GM21447 (cell line): ENCODE data around the gene AKNA.
"Not testable (repeated sequence)": the region's sequence is repeated elsewhere in the genome, so short reads cannot be mapped to it uniquely, and the experiment has no call there.

Source experiments
- ATAC-seq: cut with Tn5 transposase; IDR thresholded peaks from one replicate; pipeline ENCODE4 v1.9.1; 2021; ENCODE audit not compliant: unreplicated experiment

The AKNA gene

DNA sequence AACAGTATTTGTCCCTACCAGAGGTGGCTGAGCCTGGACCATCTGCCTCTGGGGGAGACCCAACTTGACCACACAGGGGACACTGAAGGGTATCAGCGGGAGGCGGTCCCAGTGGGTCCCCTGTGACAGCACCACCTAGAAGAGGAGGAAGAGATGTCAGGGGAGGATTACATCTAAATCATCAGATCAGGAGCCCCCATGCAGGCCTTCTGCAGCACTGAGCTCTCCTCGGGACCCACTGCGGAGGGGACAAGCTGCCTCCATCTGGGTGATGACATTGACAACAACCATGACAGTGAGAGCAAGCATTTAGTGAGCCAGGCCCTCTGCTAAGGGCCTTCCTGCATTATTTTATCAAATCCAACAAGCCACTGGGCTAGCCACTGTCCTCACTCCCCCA is 45.8 kb downstream of the AKNA start:
- ATAC-seq: no peak

GRCh38 chr9:114341152-114341830 is 46.5 kb downstream of the AKNA start:
- ATAC-seq: no peak

DNA sequence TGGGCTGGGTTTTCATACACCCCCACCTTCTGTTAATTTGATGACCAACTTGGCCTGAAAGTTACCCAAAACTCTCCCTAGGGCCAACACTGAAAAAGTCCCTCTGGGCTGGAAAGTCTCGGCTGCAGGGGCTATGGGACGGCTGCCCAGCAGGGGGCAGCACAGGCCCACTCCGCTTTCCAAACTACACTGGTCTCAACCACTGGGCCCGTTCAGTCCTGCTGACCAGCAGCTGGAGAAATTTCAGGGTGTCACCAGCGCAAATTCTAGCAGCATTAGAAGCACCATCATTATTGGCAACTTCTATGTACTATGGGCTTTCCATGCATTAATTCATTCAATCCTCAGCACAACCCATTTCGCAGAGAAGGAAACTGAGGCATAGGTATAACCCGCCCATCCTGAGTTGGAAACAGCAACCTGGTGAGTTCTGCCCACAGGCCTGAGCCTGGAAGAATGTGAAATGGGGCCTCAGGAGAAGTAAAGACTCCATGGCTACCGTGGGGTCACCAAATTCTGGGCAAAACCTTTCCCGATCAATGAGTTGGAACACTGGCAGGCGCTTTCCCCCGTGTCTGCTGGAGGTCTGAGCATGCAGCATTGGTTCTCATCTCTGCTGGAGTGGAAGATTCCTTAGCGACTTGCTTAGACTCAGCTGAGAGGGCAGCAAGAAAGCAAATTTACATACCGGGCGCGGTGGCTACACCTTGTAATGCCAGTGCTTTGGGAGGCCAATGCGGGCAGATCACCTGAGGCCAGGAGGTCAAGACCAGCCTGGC is 48.5 kb downstream of the AKNA start:
- ATAC-seq: no peak

DNA sequence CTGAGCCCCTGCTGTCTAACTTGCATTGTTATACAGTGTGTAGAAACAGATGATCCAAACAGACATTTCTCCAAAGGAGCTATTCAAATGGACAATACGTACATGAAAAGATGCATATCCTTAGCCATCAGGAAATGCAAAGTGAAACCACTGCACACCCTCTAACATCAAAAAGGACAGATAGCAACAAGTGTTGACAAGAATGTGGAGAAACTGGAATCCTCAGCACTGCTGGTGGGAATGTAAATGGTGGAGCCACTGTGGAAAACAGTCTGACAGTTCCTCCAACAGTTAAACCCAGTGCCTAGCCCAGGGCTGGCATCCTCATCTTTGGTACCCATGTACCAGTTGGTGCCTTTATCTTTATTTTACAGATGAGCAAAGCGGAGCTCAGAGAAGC is 49.6 kb downstream of the AKNA start:
- no peak for ATAC-seq

DNA sequence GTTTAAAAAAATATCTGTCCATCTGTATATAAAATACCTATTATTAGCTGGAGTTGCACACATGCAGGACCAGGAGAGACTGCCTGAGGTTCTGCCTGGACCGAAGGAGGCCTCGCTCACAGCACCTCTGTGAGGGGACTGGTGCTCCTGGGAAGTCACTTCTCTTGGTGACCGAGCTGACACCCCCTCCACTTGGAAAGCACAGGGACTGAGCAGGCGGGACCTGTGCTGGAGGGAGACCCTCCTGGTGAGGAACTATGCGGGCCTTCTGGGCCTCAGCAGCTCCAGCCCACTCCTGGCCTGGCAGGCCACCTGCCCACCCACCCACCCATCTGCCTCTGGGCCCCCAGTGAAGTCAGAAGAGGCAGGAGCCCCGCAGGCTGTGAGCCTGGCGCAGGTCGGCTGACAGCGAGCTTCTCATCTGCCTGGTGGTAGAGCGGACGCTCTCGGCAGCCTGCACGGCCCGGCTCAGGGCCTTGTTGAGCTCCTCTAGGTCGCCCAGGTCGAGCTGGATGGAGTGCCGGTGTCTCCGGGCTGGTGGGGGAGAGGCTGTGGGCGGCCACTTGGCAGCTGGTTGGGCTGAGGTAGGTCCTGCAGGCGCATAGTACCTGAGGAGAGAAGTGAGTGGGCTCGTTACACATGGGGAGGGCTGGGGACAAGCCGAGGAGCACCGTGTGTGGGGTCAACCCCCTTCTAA is 50.9 kb downstream of the AKNA start:
- no peak for ATAC-seq

DNA sequence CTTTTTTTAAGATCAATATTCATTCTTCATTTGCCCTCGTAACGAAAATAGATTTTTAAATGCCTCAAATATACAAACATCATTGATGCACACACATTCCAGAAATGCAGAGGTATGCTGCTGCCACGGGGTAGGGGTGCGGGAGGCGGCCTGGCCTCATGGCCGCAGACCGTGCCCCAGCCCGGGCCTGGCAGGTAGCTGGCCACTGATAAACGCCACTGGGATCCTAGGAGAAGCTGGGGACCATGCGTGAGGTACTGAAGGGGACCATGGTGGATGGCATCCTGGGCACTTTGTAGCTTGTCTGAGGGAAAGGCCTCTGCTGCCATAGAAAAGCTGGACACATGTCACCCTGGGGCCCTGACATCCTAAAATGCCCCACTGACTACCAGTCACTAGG is 51.6 kb downstream of the AKNA start:
- no peak for ATAC-seq

GRCh38 chr9:114335745-114336144 is 52.0 kb downstream of the AKNA start:
- ATAC-seq: no peak

- no peak for ATAC-seq
Observed at GRCh38 chr9:114334490-114334889, 53.3 kb downstream of the AKNA start.

- ATAC-seq: not testable (repeated sequence)
Observed at GRCh38 chr9:114333718-114334117, 54.1 kb downstream of the AKNA start.

GRCh38 chr9:114332474-114333040 is 55.2 kb downstream of the AKNA start:
- not testable (repeated sequence) for ATAC-seq

DNA sequence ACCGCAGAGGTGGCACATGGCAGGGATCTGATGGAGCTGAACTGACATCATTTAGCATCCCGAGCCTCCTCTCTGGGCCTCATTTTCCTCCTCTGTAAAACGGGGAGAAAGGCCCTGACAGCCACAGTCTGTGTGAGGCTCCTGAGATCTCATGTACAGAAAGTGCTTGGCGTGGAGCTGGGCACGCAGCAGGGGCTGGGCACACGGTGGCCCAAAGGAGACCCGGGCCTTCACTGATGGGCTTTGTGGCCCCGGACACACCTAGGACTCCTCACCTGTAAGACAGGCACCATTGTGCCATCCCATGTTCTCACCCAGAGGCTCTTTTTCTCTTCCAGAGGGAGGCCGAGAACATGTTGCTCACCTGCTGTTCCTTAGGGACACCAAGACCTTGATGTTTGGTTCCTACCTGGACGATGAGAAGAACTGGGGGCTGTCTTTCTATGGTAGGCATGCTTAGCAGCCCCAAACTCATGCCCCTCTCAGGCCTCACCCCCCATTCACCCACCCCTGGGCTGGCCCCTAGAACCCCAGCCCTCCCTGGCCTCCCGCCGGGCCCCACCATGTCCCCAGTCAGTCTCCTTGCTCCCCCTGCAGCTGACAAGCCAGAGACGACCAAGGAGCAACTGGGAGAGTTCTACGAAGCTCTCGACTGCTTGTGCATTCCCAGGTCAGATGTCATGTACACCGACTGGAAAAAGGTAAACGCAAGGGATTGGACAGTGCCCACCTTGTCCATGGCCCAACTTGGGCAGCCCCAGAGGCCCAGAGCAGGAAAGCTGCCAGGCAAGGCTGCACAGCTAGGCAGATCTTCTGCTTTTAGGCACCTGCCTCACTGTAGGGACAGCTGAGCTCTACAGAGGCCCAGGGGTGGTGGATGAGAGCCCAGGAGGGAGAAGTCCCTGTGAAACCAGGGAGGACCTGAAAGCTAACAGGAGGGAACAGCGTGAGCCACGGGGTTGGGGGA is 56.3 kb downstream of the AKNA start:
- ATAC-seq: not testable (repeated sequence)

GRCh38 chr9:114330636-114331035 is 57.1 kb downstream of the AKNA start:
- no peak for ATAC-seq

GRCh38 chr9:114329625-114330022 is 58.2 kb downstream of the AKNA start, which contains the start of gene ORM2:
Gene ORM2, plus strand, starts transcription at chr9:114329869. Its CDS starts 36 bp downstream, at chr9:114329905.
- ATAC-seq: not testable (repeated sequence)

DNA sequence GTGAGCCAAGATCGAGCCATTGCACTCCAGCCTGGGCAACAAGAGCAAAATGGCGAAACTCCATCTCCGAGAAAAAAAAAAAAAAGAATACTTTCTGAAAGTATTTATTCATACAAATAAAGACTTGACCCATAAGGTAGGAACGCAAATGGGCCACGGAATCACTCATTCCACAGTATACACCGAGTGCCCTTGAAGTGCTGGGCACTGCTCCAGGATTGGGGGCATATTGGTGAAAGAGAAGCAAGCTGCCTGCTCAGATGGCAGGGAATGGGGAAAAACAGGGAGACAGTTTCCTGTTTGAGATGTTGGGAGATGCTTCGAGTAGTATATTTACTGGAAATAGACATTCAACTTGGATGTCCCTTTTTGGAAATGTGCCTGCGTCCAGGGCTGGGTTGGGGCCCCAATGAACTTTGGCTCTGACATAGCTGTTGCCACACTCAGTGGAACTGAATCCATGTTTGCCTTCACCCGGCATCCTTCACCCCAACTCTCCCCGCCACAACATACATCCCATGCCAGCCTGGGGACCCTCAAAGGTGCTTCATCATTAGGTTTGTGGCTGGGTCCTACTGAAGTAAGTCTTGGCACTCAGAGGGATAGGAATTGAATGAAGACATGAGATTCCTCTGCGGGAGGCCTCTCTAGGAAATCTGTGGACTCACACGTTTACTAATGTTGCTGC is 58.7 kb downstream of the AKNA start:
- not testable (repeated sequence) for ATAC-seq

DNA sequence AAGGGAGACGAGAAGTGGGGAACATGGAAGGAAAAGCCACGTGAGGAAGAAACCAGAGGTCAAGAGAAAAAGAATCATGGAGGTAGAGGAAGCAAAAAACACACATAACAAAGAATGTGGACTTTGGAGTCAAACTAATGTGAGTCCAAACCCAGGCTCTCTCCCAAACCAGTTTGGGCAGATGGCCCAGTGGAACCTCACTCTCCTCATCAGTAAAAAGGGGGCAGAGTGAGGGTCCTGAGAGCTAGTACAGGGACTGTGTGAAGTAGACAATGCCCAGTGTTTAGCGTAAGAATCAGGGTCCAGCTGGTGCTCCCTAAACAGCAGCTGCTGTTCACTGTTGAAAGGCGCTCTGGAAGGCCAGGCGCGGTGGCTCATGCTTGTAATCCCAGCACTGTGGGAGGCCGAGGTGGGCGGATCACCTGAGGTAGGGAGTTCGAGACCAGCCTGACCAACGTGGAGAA is 59.4 kb downstream of the AKNA start:
- ATAC-seq: not testable (repeated sequence)

GRCh38 chr9:114327749-114328148 is 60.0 kb downstream of the AKNA start:
- ATAC-seq: no peak

DNA sequence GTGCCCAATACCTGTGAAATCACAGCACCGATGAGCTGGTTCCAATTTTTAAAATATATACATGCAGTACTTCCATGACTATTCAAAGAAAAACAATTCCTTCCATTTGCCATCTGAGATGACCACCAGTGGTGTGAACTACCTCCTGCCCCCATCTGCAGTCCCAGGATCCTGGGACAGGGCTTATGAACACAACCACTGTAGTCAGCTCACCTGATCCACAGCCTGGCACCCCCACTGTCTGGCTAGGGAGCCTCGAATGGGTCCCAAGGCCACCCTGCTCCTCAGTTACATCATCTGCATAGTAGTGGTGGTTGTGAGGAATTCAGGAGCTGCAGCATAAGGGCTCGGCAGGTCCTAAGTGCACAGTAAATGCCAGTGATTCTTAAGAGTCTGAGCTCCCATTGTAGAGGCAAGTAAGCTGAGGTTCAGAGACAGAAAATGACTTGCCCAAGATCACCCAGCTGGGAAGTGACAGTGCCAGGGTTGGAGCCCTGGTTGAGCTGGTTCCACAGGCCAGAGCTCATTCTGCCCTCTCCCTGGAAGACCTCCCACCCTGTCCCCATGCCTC is 62.0 kb downstream of the AKNA start:
- not testable (repeated sequence) for ATAC-seq

DNA sequence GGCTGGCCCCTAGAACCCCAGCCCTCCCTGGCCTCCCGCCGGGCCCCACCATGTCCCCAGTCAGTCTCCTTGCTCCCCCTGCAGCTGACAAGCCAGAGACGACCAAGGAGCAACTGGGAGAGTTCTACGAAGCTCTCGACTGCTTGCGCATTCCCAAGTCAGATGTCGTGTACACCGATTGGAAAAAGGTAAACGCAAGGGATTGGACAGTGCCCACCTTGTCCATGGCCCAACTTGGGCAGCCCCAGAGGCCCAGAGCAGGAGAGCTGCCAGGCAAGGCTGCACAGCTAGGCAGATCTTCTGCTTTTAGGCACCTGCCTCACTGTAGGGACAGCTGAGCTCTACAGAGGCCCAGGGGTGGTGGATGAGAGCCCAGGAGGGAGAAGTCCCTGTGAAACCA is 62.8 kb downstream of the AKNA start:
- not testable (repeated sequence) for ATAC-seq

DNA sequence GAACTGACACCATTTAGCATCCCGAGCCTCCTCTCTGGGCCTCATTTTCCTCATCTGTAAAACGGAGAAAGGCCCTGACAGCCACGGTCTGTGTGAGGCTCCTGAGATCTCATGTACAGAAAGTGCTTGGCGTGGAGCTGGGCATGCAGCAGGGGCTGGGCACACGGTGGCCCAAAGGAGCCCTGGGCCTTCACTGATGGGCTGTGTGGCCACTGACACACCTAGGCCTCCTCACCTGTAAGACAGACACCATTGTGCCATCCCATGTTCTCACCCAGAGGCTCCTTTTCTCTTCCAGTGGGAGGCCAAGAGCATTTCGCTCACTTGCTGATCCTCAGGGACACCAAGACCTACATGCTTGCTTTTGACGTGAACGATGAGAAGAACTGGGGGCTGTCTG is 63.3 kb downstream of the AKNA start:
- no peak for ATAC-seq
